Epithelial cell of proximal tubule (primary cell): ENCODE data around the gene RAD51D. TPM values are rescaled to one million over a fixed set of nuclear protein-coding genes. Genes with fewer than 3 reads are reported as not detected.

Source experiments
- DNase-seq: peaks from one replicate; pipeline ENCODE4 v3.0.0-alpha.2; 2011; ENCODE audit warnings: low read depth
- H3K4me3 ChIP-seq: 2 replicates; pipeline ENCODE4 v1.5.1; 2011; ENCODE audit warnings: low read depth, mild to moderate bottlenecking, low read length
- CTCF ChIP-seq: conservative IDR thresholded peaks from 2 replicates; pipeline ENCODE4 v1.5.1; 2012; ENCODE audit warnings: low read depth, mild to moderate bottlenecking, low read length
- total RNA-seq: library from RNA; depleted of rRNA; stranded (reverse); fragments of >200 nt; gene quantifications from 2 replicates; pipeline ENCODE4 v1.2.3, GENCODE V29; 2015

Gene RAD51D
- total RNA-seq, 1 donor from 2014 or later: 17.2 TPM

GRCh38 chr17:35104844-35105450, 14.7 kb downstream of the RAD51D start:
- no peak for DNase-seq
- TF ChIP-seq CTCF: no peak
- no peak overlapping the region for H3K4me3 ChIP-seq

- no peak for TF ChIP-seq CTCF
- no peak for DNase-seq
- no peak overlapping the region for H3K4me3 ChIP-seq
Measured at GRCh38 chr17:35103271-35103670, 16.4 kb downstream of the RAD51D start.

- DNase-seq: no peak
- H3K4me3 ChIP-seq: no peak overlapping the region
- no peak for TF ChIP-seq CTCF
Measured at GRCh38 chr17:35101725-35102124, 17.9 kb downstream of the RAD51D start.

- H3K4me3 ChIP-seq: no peak overlapping the region
- TF ChIP-seq CTCF: no peak
- no peak for DNase-seq
Measured at GRCh38 chr17:35101036-35101435, 18.6 kb downstream of the RAD51D start.

- no peak for DNase-seq
- no peak for TF ChIP-seq CTCF
- no peak overlapping the region for H3K4me3 ChIP-seq
Measured at GRCh38 chr17:35099908-35100307, 19.8 kb downstream of the RAD51D start.

- DNase-seq: no peak
- TF ChIP-seq CTCF: no peak
- no peak overlapping the region for H3K4me3 ChIP-seq
Measured at GRCh38 chr17:35097776-35098175, 21.9 kb downstream of the RAD51D start.

GRCh38 chr17:35095741-35096140, 23.9 kb downstream of the RAD51D start:
- no peak for DNase-seq
- no peak for TF ChIP-seq CTCF
- no peak overlapping the region for H3K4me3 ChIP-seq
